T-cell (primary cell): ENCODE results near the gene GMPPA. TPM values are rescaled to one million over a fixed set of nuclear protein-coding genes. Genes with fewer than 3 reads are reported as not detected.
A peak's percentile ranks its signal among the peaks of the same experiment; 100 is the strongest.

Source experiments
- ATAC-seq, 4 experiments: fragments of 200-7000 bp in 3 of 4; fragments of 150-1000 bp in 1 of 4; cut with Tn5 transposase; replicated peaks in 1 of 4; 1 replicate in 3 of 4; 2 replicates in 1 of 4; pipeline ENCODE4 v1.10.0; 2021; ENCODE audit warnings: moderate library complexity in 3 of 4, mild to moderate bottlenecking in 2 of 4, moderate number of reproducible peaks in 1 of 4
- CTCF ChIA-PET, 2 donors: fragments of 300-600 bp; sonication (Branson Sonifier 250); formaldehyde crosslinking; loops; one replicate each; lab custom pipeline; 2022; ENCODE audit warnings: antibody characterized with exemption in 2 of 2; lab: Charles Lee
- POLR2A ChIA-PET, 2 donors: fragments of 300-600 bp; sonication (Branson Sonifier 250); formaldehyde crosslinking; loops; one replicate each; lab custom pipeline; 2022; ENCODE audit warnings: antibody characterized with exemption in 2 of 2; lab: Charles Lee
- DNase-seq, 35 experiments: peaks; one replicate each; pipeline versions ENCODE4 v3.0.0 to v3.0.0-alpha.2; 2013 to 2023
- H3K27ac ChIP-seq: one replicate; pipeline ENCODE4 v1.5.1; 2013; ENCODE audit warnings: low read length
- H3K27me3 ChIP-seq, 2 experiments: replicated peaks in 1 of 2; 1 replicate in 1 of 2; 2 replicates in 1 of 2; pipeline versions ENCODE4 v1.6.1 to v1.7.0; 2013; ENCODE audit warnings: low read length in 1 of 2, mixed read lengths in 1 of 2; ENCODE audit not compliant: control insufficient read depth in 2 of 2, insufficient read depth in 2 of 2; ENCODE audit errors: extremely low read depth in 1 of 2
- H3K36me3 ChIP-seq, 2 donors: 1 replicate in 1 of 2; 2 replicates in 1 of 2; pipeline versions ENCODE4 v1.6.1 to v1.7.0; 2013; ENCODE audit warnings: low read length in 1 of 2; ENCODE audit not compliant: control insufficient read depth in 2 of 2, insufficient read depth in 1 of 2; ENCODE audit errors: extremely low read depth in 1 of 2
- H3K4me1 ChIP-seq, 2 experiments: 1 replicate in 1 of 2; 2 replicates in 1 of 2; pipeline versions ENCODE4 v1.6.1 to v1.7.0; 2013; ENCODE audit warnings: low read length in 2 of 2, mixed read lengths in 1 of 2; ENCODE audit not compliant: insufficient read depth in 2 of 2, control insufficient read depth in 1 of 2; ENCODE audit errors: extremely low read depth in 1 of 2
- H3K4me3 ChIP-seq, 2 donors: 1 replicate in 1 of 2; 2 replicates in 1 of 2; pipeline versions ENCODE4 v1.5.1 to v1.7.0; 2013; ENCODE audit warnings: mild to moderate bottlenecking in 2 of 2, low read length in 1 of 2, moderate library complexity in 1 of 2; ENCODE audit not compliant: control insufficient read depth in 1 of 2; ENCODE audit errors: extremely low read depth in 1 of 2
- H3K9me3 ChIP-seq: 2 replicates; pipeline ENCODE4 v1.7.0; 2013
- H3K27ac Mint-ChIP-seq, 2 donors: one replicate each; pipeline ENCODE4 v1.8.0; 2020 to 2021; ENCODE audit warnings: mild to moderate bottlenecking in 2 of 2, mixed read lengths in 2 of 2
- H3K27me3 Mint-ChIP-seq, 2 donors: one replicate each; pipeline ENCODE4 v1.8.0; 2021 to 2022; ENCODE audit warnings: mixed read lengths in 2 of 2
- H3K36me3 Mint-ChIP-seq: one replicate; pipeline ENCODE4 v1.8.0; 2021; ENCODE audit warnings: mixed read lengths
- H3K4me1 Mint-ChIP-seq, 3 donors: one replicate each; pipeline ENCODE4 v1.8.0; 2020 to 2022; ENCODE audit warnings: mixed read lengths in 3 of 3, mild to moderate bottlenecking in 1 of 3
- H3K4me3 Mint-ChIP-seq, 3 donors: one replicate each; pipeline ENCODE4 v1.8.0; 2020 to 2022; ENCODE audit warnings: mild to moderate bottlenecking in 3 of 3, mixed read lengths in 3 of 3, moderate library complexity in 3 of 3
- H3K9me3 Mint-ChIP-seq, 3 donors: one replicate each; pipeline ENCODE4 v1.8.0; 2020 to 2022; ENCODE audit warnings: mixed read lengths in 3 of 3
- WGBS: methylation state at CpG from one replicate; pipeline ENCODE4 v1.1.5; 2013; ENCODE audit warnings: missing lambda C conversion rate; ENCODE audit not compliant: insufficient coverage; 5-methylcytosine and 5-hydroxymethylcytosine counted together
- total RNA-seq, 35 experiments: library from RNA in 6 of 35; stranded (reverse) in 6 of 35; fragments of 120-200 nt in 1 of 35; gene quantifications; one replicate each; pipeline versions ENCODE4 v1.2.1 to v1.2.4 and lab custom pipeline; 2013 to 2026

Gene GMPPA
- total RNA-seq, 5 donors from 2014 or later (not counting 1 experiment from before 2014, with no cell fraction given): 20.6 to 47.7 (median 41.3) TPM

DNA sequence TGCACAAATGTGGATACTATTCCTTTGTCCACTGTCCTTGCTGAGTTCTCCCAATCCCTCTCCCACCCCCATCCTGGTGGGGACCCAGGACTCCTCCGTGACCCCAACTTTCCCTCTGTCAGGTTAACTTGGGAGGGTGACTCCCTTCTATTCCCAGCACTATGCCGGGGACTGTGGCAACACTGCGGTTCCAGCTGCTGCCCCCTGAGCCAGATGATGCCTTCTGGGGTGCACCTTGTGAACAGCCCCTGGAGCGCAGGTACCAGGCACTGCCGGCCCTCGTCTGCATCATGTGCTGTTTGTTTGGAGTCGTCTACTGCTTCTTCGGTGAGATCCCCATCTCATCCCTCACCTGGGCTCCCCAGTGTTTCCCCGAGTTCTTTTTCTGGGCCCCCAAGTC is 45.9 kb downstream of the GMPPA start:
- H3K27ac Mint-ChIP-seq: peak overlapping the region; percentile 20 to 65
- ChIA-PET CTCF (interaction anchor here in 1 of 2 donors (0.6 kb wide), 1 partner anchor 1276 kb away, joined by 4 read pairs; no protein-coding TSS in a partner anchor), POLR2A (no interaction called here)
- DNase-seq (no peak), ATAC-seq (no peak)
- Histone ChIP-seq H3K36me3 (peaks cover 0 to 3% of the 10 kb centered on the region in 2 donors), H3K27ac (no peak overlapping the region), H3K9me3 (no peaks in the 10 kb centered on the region), H3K27me3 (peaks cover 4 to 16% of the 10 kb centered on the region in 2 experiments), H3K4me3 (peak overlapping the region in 1 of 2 donors; percentile 76), H3K4me1 (peaks cover 10 to 33% of the 10 kb centered on the region in 2 experiments)
- no peaks in the 10 kb centered on the region for H3K36me3 Mint-ChIP-seq
- 32% methylated on average over 3 of the region's 9 CpGs for WGBS
- H3K9me3 Mint-ChIP-seq: no peaks in the 10 kb centered on the region
- H3K4me3 Mint-ChIP-seq: peak overlapping the region; percentile 78 to 89 (median 82)
- peaks cover 24 to 28% (median 27%) of the 10 kb centered on the region in 3 donors for H3K4me1 Mint-ChIP-seq
- H3K27me3 Mint-ChIP-seq: peaks cover 9% of the 10 kb centered on the region in 2 donors

DNA sequence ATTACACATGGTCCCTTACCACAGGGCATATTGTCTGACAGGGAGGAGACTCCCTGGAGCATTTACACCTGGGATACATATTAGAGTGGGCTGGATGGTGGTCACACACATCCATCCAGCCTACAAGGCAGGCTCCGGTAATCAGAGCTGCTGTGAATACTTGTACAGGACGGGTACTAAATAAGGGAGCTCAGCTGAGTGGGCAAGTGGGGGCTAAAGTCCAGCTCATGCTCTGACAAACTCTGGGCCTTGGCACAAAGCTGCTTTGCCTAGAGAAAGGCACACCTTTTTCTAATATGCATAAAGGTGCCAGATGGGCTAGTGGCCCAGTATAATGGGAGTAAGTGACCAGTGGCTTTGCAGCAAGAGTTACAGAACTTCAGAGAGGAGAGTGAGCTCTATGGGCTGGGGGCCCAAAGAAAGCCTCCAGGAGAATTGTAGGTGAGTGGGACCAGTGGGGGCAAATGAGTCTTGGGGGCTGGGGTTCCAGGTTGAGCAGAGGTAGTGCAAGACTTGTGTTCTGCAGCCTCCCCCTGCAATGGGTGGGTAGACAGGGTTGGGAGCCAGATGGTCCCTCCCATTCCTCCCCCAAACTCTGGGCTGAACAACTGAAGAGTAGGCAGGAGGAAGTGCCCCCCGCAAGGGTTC is 46.7 kb downstream of the GMPPA start:
- no peaks in the 10 kb centered on the region for H3K36me3 ChIP-seq
- peaks cover 24 to 28% (median 27%) of the 10 kb centered on the region in 3 donors for H3K4me1 Mint-ChIP-seq
- peaks cover 4 to 19% of the 10 kb centered on the region in 2 experiments for H3K27me3 ChIP-seq
- H3K4me3 ChIP-seq: no peak overlapping the region
- DNase-seq (no peak), ATAC-seq (no peak)
- H3K9me3 ChIP-seq: no peaks in the 10 kb centered on the region
- H3K27me3 Mint-ChIP-seq: peaks cover 9 to 14% of the 10 kb centered on the region in 2 donors
- peak overlapping the region in 1 of 2 donors; percentile 2 for H3K27ac Mint-ChIP-seq
- no peaks in the 10 kb centered on the region for H3K36me3 Mint-ChIP-seq
- WGBS: no CpG with 5 or more reads among the region's 3 CpGs
- ChIA-PET CTCF (interaction anchor here in 1 of 2 donors (0.6 kb wide), 2 partner anchors 58 to 385 kb away, joined by 3 to 10 read pairs; partner anchors contain the start of gene NHEJ1), POLR2A (interaction anchor here in 1 of 2 donors (0.7 kb wide), 1 partner anchor 166 kb away, joined by 3 read pairs; no protein-coding TSS in a partner anchor)
- H3K4me1 ChIP-seq: peaks cover 10 to 33% of the 10 kb centered on the region in 2 experiments
- H3K27ac ChIP-seq: no peak overlapping the region
- H3K4me3 Mint-ChIP-seq: peak overlapping the region in 2 of 3 donors; percentile 78 to 89
- no peaks in the 10 kb centered on the region for H3K9me3 Mint-ChIP-seq

DNA sequence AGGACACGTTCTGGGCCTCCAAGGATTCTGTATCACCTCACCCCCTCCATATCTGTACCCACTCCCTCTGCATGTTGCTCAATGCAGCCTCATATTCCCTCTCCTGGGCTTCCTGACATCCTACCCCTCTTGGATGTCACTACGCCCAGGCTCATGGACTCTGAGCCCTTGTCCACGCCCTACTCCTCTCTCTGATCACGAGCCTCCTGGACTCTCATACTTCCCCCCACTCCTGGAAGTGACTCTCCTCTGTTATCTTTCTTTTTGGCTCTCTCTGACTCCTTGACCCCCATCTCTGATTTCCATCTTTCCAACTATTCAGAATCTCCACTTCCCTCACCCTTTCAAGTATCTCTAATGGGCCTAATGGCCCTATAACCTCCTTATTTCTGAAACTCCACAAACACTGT is 47.3 kb downstream of the GMPPA start:
- CTCF ChIA-PET: no interaction called here
- H3K36me3 Mint-ChIP-seq: no peaks in the 10 kb centered on the region
- Histone ChIP-seq H3K36me3 (no peaks in the 10 kb centered on the region), H3K9me3 (no peaks in the 10 kb centered on the region), H3K4me3 (no peak overlapping the region), H3K27ac (no peak overlapping the region), H3K4me1 (peaks cover 10 to 32% of the 10 kb centered on the region in 2 experiments), H3K27me3 (peaks cover 4 to 24% of the 10 kb centered on the region in 2 experiments)
- H3K4me3 Mint-ChIP-seq: no peak overlapping the region
- no peak overlapping the region for H3K27ac Mint-ChIP-seq
- ATAC-seq (no peak), DNase-seq (no peak)
- H3K27me3 Mint-ChIP-seq: peaks cover 12 to 19% of the 10 kb centered on the region in 2 donors
- no peaks in the 10 kb centered on the region for H3K9me3 Mint-ChIP-seq
- POLR2A ChIA-PET: no interaction called here
- H3K4me1 Mint-ChIP-seq: peaks cover 24 to 30% (median 27%) of the 10 kb centered on the region in 3 donors
- WGBS: 61% methylated on average over 4 of the region's 4 CpGs

DNA sequence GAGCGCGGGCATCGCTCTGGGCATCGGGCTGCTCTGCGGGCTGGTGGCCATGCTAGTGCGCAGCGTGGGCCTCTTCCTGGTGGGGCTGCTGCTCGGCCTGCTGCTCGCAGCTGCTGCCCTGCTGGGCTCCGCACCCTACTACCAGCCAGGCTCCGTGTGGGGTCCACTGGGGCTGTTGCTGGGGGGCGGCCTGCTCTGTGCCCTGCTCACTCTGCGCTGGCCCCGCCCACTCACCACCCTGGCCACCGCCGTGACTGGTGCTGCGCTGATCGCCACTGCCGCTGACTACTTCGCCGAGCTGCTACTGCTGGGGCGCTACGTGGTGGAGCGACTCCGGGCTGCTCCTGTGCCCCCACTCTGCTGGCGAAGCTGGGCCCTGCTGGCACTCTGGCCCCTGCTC is 48.9 kb downstream of the GMPPA start:
- WGBS: 90% methylated on average over 16 of the region's 26 CpGs
- Mint-ChIP-seq H3K9me3 (no peaks in the 10 kb centered on the region), H3K4me1 (peaks cover 14 to 20% (median 20%) of the 10 kb centered on the region in 3 donors), H3K27me3 (peaks cover 18 to 27% of the 10 kb centered on the region in 2 donors), H3K4me3 (no peak overlapping the region), H3K27ac (no peak overlapping the region), H3K36me3 (no peaks in the 10 kb centered on the region)
- H3K9me3 ChIP-seq: no peaks in the 10 kb centered on the region
- ATAC-seq: no peak
- H3K36me3 ChIP-seq: no peaks in the 10 kb centered on the region
- H3K27ac ChIP-seq: no peak overlapping the region
- POLR2A ChIA-PET: no interaction called here
- no peak overlapping the region for H3K4me3 ChIP-seq
- no peak for DNase-seq
- H3K4me1 ChIP-seq: peaks cover 2 to 30% of the 10 kb centered on the region in 2 experiments
- H3K27me3 ChIP-seq: peaks cover 5 to 40% of the 10 kb centered on the region in 2 experiments
- CTCF ChIA-PET: no interaction called here

DNA sequence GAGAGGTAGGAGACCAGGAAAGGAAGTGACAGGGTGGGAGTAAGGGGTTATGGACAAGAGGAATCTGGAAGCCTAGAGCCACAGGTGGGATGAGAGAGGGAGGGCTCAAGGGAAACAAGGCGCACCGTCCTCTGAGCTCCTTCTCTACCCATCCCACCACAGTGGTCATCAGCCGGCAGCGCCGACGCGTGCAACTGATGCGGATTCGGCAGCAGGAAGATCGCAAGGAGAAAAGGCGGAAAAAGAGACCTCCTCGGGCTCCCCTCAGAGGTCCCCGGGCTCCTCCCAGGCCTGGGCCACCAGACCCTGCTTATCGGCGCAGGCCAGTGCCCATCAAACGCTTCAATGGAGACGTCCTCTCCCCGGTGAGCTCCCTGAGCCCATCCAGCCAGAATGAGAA is 50.3 kb downstream of the GMPPA start:
- 87% methylated on average over 17 of the region's 18 CpGs for WGBS
- Histone ChIP-seq H3K4me3 (no peak overlapping the region), H3K27ac (no peak overlapping the region), H3K36me3 (no peaks in the 10 kb centered on the region), H3K27me3 (peaks cover 5 to 54% of the 10 kb centered on the region in 2 experiments), H3K9me3 (no peaks in the 10 kb centered on the region), H3K4me1 (peaks cover 0 to 30% of the 10 kb centered on the region in 2 experiments)
- ChIA-PET POLR2A (no interaction called here), CTCF (interaction anchor here (0.7 to 1.3 kb wide), 3 partner anchors 11 to 19 kb away, joined by 3 to 8 read pairs (median 3); no protein-coding TSS in a partner anchor)
- no peak overlapping the region for H3K4me3 Mint-ChIP-seq
- peaks cover 16 to 22% (median 17%) of the 10 kb centered on the region in 3 donors for H3K4me1 Mint-ChIP-seq
- H3K27me3 Mint-ChIP-seq: peaks cover 25 to 36% of the 10 kb centered on the region in 2 donors
- no peak for ATAC-seq
- no peaks in the 10 kb centered on the region for H3K36me3 Mint-ChIP-seq
- DNase-seq: no peak
- H3K9me3 Mint-ChIP-seq: no peaks in the 10 kb centered on the region
- H3K27ac Mint-ChIP-seq: no peak overlapping the region

DNA sequence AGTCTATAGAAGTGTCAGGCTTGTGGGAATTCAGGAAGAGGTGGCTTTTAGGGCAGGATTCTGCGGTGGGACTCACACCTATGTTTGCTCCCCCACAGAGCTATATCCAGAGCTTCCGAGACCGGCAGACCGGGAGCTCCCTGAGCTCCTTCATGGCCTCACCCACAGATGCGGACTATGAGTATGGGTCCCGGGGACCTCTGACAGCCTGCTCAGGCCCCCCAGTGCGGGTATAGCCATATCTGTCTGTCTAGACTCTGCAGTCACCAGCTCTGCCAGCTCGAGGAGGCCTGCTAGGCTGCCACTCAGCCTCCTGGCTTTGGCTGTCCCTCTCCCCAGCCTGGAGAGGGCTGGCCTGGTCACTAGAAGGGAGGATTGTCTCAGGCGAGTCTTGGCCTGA is 50.9 kb downstream of the GMPPA start:
- POLR2A ChIA-PET: interaction anchor here in 1 of 2 donors (0.5 kb wide), 1 partner anchor 120 kb away, joined by 3 read pairs; no protein-coding TSS in a partner anchor
- no peak for DNase-seq

More for the DNA sequence above, 50.9 kb downstream of the GMPPA start:
- Mint-ChIP-seq H3K4me3 (no peak overlapping the region), H3K36me3 (no peaks in the 10 kb centered on the region), H3K4me1 (peaks cover 10 to 16% (median 11%) of the 10 kb centered on the region in 3 donors), H3K27me3 (peaks cover 31 to 42% of the 10 kb centered on the region in 2 donors), H3K27ac (no peak overlapping the region), H3K9me3 (no peaks in the 10 kb centered on the region)
- Histone ChIP-seq H3K4me3 (no peak overlapping the region), H3K36me3 (no peaks in the 10 kb centered on the region), H3K27ac (no peak overlapping the region), H3K4me1 (peaks cover 0 to 24% of the 10 kb centered on the region in 2 experiments), H3K27me3 (peaks cover 5 to 60% of the 10 kb centered on the region in 2 experiments), H3K9me3 (no peaks in the 10 kb centered on the region)
- CTCF ChIA-PET: interaction anchor here in 1 of 2 donors (1.3 kb wide), 1 partner anchor 10 kb away, joined by 8 read pairs; no protein-coding TSS in a partner anchor
- 80% methylated on average over 6 of the region's 9 CpGs for WGBS
- no peak for ATAC-seq
